Lower leg skin (tissue), 4 donors: Measurements from ENCODE around the gene FOLR3. TPM values are rescaled to one million over a fixed set of nuclear protein-coding genes. Genes with fewer than 3 reads are reported as not detected.

Source experiments
- DNase-seq, 2 donors: peaks; one replicate each; pipeline ENCODE4 v3.0.0-alpha.2; 2019; ENCODE audit warnings: low spot score in 2 of 2
- H3K4me3 ChIP-seq: fragments of 200-600 bp; sonication (generic); 2 replicates; pipeline ENCODE4 v1.5.1; 2017; ENCODE audit warnings: mild to moderate bottlenecking, low read depth; ENCODE audit not compliant: poor library complexity, severe bottlenecking
- POLR2A ChIP-seq, 2 donors: fragments of 450-650 bp; IDR thresholded peaks; one replicate each; pipeline ENCODE4 v1.6.1; 2016 to 2017; ENCODE audit warnings: antibody characterized with exemption in 2 of 2, mild to moderate bottlenecking in 1 of 2, moderate library complexity in 1 of 2
- WGBS, 2 donors: methylation state at CpG; one replicate each; pipeline ENCODE4 v1.1.5; 2018; 5-methylcytosine and 5-hydroxymethylcytosine counted together
- intact Hi-C: fragments of 100-400 bp; cut with DNase I; formaldehyde crosslinking; loops from one replicate; pipeline ENCODE4 v1.15.0; 2023; ENCODE audit warnings: low total_unique reads
- total RNA-seq, 4 donors: library from RNA; depleted of rRNA; stranded (reverse); fragments of >200 nt; gene quantifications; one replicate each; pipeline ENCODE4 v1.1.0, GENCODE V29; 2016
- TF ChIP-seq, protein P1 (sequence below), 3 donors: fragments of 450-650 bp; IDR thresholded peaks; one replicate each; pipeline ENCODE4 v1.5.1; 2016; ENCODE audit warnings: antibody characterized with exemption in 3 of 3, mild to moderate bottlenecking in 3 of 3, moderate library complexity in 2 of 3

FOLR3 gene
- total RNA-seq, 4 donors from 2014 or later, result 0.49 to 0.52 TPM; not detected in 2

DNA sequence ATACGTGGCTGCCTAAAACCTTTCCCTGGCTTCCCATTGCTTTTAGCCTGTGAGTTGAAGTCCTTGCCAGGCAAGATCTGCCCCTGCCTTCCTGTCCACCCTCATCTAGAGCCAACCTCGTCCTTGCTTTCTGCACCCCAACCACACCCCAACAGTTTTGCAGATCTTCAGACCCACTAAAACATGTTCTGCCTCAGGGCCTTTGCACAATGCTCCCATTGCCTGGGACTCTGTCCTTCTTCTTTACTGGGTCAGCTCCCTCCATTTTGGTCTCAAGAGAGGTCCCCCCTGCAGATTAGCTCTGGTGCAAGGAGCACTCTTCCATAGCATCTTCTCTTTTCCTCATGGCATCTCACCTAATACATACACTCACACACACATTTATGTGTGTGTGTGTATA lies 14.6 kb upstream of the FOLR3 start:
- intact Hi-C loops, result no loop called here
- 79 to 81% methylated on average over 2 of the region's 2 CpGs for WGBS, 2 donors
- TF ChIP-seq, protein P1, sequence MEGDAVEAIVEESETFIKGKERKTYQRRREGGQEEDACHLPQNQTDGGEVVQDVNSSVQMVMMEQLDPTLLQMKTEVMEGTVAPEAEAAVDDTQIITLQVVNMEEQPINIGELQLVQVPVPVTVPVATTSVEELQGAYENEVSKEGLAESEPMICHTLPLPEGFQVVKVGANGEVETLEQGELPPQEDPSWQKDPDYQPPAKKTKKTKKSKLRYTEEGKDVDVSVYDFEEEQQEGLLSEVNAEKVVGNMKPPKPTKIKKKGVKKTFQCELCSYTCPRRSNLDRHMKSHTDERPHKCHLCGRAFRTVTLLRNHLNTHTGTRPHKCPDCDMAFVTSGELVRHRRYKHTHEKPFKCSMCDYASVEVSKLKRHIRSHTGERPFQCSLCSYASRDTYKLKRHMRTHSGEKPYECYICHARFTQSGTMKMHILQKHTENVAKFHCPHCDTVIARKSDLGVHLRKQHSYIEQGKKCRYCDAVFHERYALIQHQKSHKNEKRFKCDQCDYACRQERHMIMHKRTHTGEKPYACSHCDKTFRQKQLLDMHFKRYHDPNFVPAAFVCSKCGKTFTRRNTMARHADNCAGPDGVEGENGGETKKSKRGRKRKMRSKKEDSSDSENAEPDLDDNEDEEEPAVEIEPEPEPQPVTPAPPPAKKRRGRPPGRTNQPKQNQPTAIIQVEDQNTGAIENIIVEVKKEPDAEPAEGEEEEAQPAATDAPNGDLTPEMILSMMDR (IDR thresholded peaks at IDR 0.05), result no peak
- TF ChIP-seq POLR2A (IDR thresholded peaks at IDR 0.05), result no peak
- no peak overlapping the region for H3K4me3 ChIP-seq
- no peak for DNase-seq

DNA sequence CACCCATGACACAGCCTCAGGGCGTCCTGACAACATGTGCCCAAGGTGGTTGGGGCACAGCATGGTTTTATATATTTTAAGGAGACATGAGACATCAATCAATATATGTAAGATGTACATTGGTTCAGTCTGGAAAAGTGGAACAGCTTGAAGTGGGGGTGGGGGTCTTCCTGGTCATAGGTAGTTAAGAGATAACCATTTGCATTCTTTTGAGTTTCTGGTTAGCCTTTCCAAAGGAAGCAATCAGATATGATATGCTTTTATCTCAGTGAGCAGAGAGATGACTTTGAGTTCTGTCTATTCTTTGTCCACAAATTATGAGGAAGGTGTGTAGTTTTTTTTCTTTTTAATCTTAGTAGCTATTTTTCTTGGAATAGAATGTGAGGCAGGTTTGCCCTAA lies 12.9 kb upstream of the FOLR3 start:
- TF ChIP-seq POLR2A (IDR thresholded peaks at IDR 0.05), result no peak
- TF ChIP-seq, protein P1 (IDR thresholded peaks at IDR 0.05), result no peak
- intact Hi-C loops, result no loop called here
- H3K4me3 ChIP-seq, result no peak overlapping the region
- no peak for DNase-seq
- WGBS, 2 donors, result 91 to 94% methylated on average over 1 of the region's 1 CpG

DNA sequence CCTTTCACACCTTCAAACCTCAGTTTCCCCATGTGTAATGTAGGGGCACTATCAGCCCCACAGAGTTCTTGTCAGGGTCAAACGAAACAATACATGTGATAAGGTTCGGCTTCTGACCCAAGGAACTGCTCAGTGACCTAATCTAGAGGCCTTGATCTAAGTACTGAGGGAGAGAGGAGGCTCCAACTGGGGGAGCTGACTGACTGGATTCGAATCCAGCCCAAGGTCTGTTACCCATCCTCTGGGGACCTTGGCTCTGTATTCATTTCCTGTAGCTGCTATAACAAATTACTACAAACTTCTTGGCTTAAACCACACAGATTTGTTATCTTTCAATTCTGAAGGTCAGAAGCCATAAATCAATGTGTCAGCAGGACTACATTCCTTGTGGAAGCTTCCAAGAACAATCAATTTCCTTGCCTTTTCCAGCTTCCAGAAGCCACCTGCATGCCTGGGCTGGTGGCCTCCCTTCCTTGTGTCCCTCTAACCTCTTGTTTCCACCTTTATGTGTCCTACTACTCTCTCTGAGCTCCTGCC lies 12.3 kb upstream of the FOLR3 start:
- TF ChIP-seq POLR2A (IDR thresholded peaks at IDR 0.05), result no peak
- TF ChIP-seq, protein P1 (IDR thresholded peaks at IDR 0.05), result no peak
- intact Hi-C loops, result no loop called here
- DNase-seq, result no peak
- H3K4me3 ChIP-seq, result no peak overlapping the region
- 71 to 82% methylated on average over 3 of the region's 3 CpGs for WGBS, 2 donors

DNA sequence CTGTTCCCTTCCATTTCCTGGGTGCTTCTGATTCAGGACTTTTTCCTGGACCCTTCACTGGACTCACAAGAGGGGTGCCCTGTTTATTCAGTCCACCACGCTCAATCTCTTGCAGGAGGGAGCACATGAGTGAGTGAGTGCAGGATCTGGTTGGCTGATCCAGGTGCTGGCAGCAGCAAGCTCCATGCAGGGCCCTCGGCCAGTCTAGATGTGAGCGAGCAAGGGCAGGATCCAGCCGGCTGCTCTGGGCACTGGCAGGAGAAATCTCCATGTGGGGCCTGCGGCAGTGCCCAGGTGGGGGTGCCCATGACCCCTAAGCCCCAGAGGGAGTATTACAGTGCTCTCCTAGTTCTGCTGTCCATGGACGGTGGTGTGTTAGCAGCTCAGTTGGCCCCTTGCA lies 11.5 kb upstream of the FOLR3 start:
- WGBS, 2 donors, result 48 to 60% methylated on average over 6 of the region's 6 CpGs
- intact Hi-C loops, result no loop called here
- H3K4me3 ChIP-seq, result no peak overlapping the region
- no peak for DNase-seq
- no peak for TF ChIP-seq POLR2A (IDR thresholded peaks at IDR 0.05)
- TF ChIP-seq, protein P1 (IDR thresholded peaks at IDR 0.05), result no peak

DNA sequence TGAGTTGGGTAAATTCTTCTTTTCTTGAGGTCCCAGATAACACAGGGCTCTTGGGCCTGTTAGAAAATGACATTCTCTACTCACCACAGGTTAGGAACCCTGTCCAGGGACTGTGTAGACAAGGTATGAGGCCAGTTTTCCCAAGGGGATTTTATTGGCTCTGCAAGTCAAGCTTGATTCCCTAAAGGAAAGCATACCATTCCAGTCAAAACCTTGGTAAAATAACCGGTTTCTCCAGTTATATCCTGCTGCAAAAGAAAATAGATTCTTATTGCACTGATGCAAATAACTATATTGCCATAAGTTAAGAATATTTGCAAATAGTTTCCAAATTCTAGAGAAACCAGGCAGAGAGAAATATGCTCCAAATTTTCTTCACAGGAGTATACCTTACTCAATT lies 9.6 kb upstream of the FOLR3 start:
- WGBS, 2 donors, result 30 to 41% methylated on average over 1 of the region's 1 CpG
- DNase-seq, result no peak
- no peak overlapping the region for H3K4me3 ChIP-seq
- TF ChIP-seq, protein P1 (IDR thresholded peaks at IDR 0.05), result no peak
- intact Hi-C loops, result no loop called here

DNA sequence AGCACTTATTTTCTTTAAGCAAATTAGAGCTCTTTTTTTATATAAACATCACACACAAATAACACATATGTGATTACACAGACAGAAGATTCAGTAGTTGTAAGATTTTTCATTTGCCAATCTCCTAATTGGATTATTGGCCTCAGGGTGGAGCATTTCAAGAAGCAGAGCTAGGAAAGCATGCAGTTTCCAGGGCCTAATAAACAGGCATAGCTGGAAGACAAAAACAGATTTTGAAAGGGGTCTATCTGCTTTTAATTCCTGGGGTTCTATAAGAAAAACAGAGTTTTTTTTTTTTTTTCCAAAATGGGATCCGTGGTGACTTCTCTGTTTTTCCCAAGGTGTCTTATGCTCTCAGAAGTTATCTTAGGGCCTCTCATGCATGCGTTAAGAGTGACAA lies 7.6 kb upstream of the FOLR3 start:
- TF ChIP-seq, protein P1 (IDR thresholded peaks at IDR 0.05), result no peak
- intact Hi-C loops, result no loop called here
- 69 to 70% methylated on average over 2 of the region's 2 CpGs for WGBS, 2 donors

More for the DNA sequence above, 7.6 kb upstream of the FOLR3 start:
- no peak for DNase-seq
- H3K4me3 ChIP-seq, result no peak overlapping the region
